K562 (cell line): ENCODE measurements around the gene EYA2. TPM values are rescaled to one million over a fixed set of nuclear protein-coding genes. Genes with fewer than 3 reads are reported as not detected.
A peak's percentile ranks its signal among the peaks of the same experiment; 100 is the strongest.

Experiments
- ATAC-seq: fragments of 200-7000 bp; cut with Tn5 transposase; 3 replicates; pipeline ENCODE4 v1.9.1; 2020; ENCODE audit warnings: moderate library complexity
- BruUV-seq: library from RNA; stranded (reverse); fragments of 400-500 nt; replicated peaks from 2 replicates; lab custom pipeline; 2021; lab: Mats Ljungman, UMichigan
- CTCF ChIA-PET: fragments of 300-600 bp; formaldehyde crosslinking; extraction: SDS; loops from one replicate; lab custom pipeline; 2021; ENCODE audit warnings: low intra/inter-chr PET ratio; lab: Yijun Ruan, JAX
- POLR2A ChIA-PET: fragments of 300-600, 350-650 bp; sonication (Branson Sonifier 250); formaldehyde crosslinking; extraction: SDS; loops from one replicate; lab custom pipeline; 2021; ENCODE audit warnings: antibody characterized with exemption, inconsistent platforms; lab: Yijun Ruan, JAX
- DNase-seq, 4 experiments: peaks; one replicate each; pipeline versions ENCODE4 v3.0.0 to v3.0.0-alpha.2; 2011 to 2018; ENCODE audit warnings: low spot score in 3 of 4, mixed read lengths in 3 of 4; ENCODE audit errors: extremely low read depth in 1 of 4
- FAIRE-seq: peaks from 2 replicates; lab custom pipeline; 2011; peaks lifted over from hg19 to GRCh38; lab: Jason Lieb, UNC
- H2AFZ ChIP-seq: 2 replicates; pipeline ENCODE4 v1.6.0; 2011; ENCODE audit warnings: low read depth, low read length, control low read depth, inconsistent platforms
- H3K27ac ChIP-seq: fragments of 200-600 bp; 3 replicates; pipeline ENCODE4 v1.8.0; 2011; ENCODE audit warnings: low read depth, mild to moderate bottlenecking, control low read depth, inconsistent platforms, low read length, moderate library complexity, mixed read lengths; ENCODE audit errors: extremely low read depth
- H3K27me3 ChIP-seq, 2 experiments: fragments of 300-600 bp in 1 of 2; 2 replicates in 1 of 2; 3 replicates in 1 of 2; pipeline versions ENCODE4 v1.6.0 to v1.8.0; 2011; ENCODE audit warnings: inconsistent platforms in 2 of 2, low read length in 2 of 2, mild to moderate bottlenecking in 1 of 2, mixed read lengths in 1 of 2, moderate library complexity in 1 of 2; ENCODE audit not compliant: control insufficient read depth in 2 of 2, insufficient read depth in 2 of 2
- H3K36me3 ChIP-seq: fragments of 300-600 bp; 3 replicates; pipeline ENCODE4 v1.8.0; 2011; ENCODE audit warnings: mild to moderate bottlenecking, low read length, inconsistent platforms; ENCODE audit not compliant: control insufficient read depth, insufficient read depth
- H3K4me1 ChIP-seq, 2 experiments: fragments of 200-600 bp in 1 of 2; replicated peaks in 1 of 2; 2 replicates in 1 of 2; 3 replicates in 1 of 2; pipeline versions ENCODE4 v1.5.1 to v1.8.0; 2011; ENCODE audit warnings: inconsistent platforms in 2 of 2, low read length in 2 of 2, mild to moderate bottlenecking in 1 of 2, mixed read lengths in 1 of 2, moderate library complexity in 1 of 2; ENCODE audit not compliant: control insufficient read depth in 2 of 2, insufficient read depth in 2 of 2
- H3K4me2 ChIP-seq: 2 replicates; pipeline ENCODE4 v1.6.1; 2011; ENCODE audit warnings: low read length, control low read depth, inconsistent platforms, mixed read lengths; ENCODE audit not compliant: insufficient read depth
- H3K4me3 ChIP-seq: fragments of 200-600 bp; sonication (generic), shearing (Covaris generic); 2 replicates; pipeline ENCODE4 v1.5.1; 2016; ENCODE audit warnings: control low read depth, inconsistent platforms
- H3K79me2 ChIP-seq: fragments of 200-600 bp; 3 replicates; pipeline ENCODE4 v1.8.0; 2011; ENCODE audit warnings: low read length, inconsistent platforms; ENCODE audit not compliant: control insufficient read depth, insufficient read depth
- H3K9ac ChIP-seq, 2 experiments: 2 replicates each; pipeline versions ENCODE4 v1.6.0 to v1.6.1; 2011; ENCODE audit warnings: low read depth in 2 of 2, low read length in 2 of 2, control low read depth in 1 of 2, inconsistent platforms in 1 of 2, mild to moderate bottlenecking in 1 of 2, mixed read lengths in 1 of 2; ENCODE audit not compliant: insufficient read depth in 1 of 2
- H3K9me1 ChIP-seq: one replicate; pipeline ENCODE4 v1.6.0; 2011; ENCODE audit warnings: inconsistent platforms, mild to moderate bottlenecking, low read length, moderate library complexity; ENCODE audit not compliant: control insufficient read depth, insufficient read depth
- H3K9me3 ChIP-seq: replicated peaks from 2 replicates; pipeline ENCODE4 v1.5.1; 2011; ENCODE audit warnings: low read depth, low read length, inconsistent platforms; ENCODE audit not compliant: control insufficient read depth, insufficient read depth
- H4K20me1 ChIP-seq: replicated peaks from 2 replicates; pipeline ENCODE4 v1.6.1; 2011; ENCODE audit warnings: low read length, inconsistent platforms, mixed read lengths; ENCODE audit not compliant: control insufficient read depth, insufficient read depth
- DACH1 ChIP-seq: fragments of 450-650 bp; IDR thresholded peaks from 2 replicates; pipeline ENCODE4 v1.6.1; 2018; ENCODE audit not compliant: partially characterized antibody
- ERF ChIP-seq: fragments of 450-650 bp; formaldehyde crosslinking; IDR thresholded peaks from 2 replicates; pipeline ENCODE4 v1.4.0; 2020; ENCODE audit warnings: mild to moderate bottlenecking, mixed read lengths
- EWSR1 ChIP-seq: fragments of 450-650 bp; IDR thresholded peaks from 2 replicates; pipeline ENCODE4 v1.6.1; 2018; ENCODE audit warnings: borderline replicate concordance, mild to moderate bottlenecking, low read depth, moderate library complexity; ENCODE audit not compliant: partially characterized antibody
- HDGF ChIP-seq: fragments of 450-650 bp; IDR thresholded peaks from 2 replicates; pipeline ENCODE4 v1.6.1; 2016
- TFE3 ChIP-seq: fragments of 450-650 bp; formaldehyde crosslinking; IDR thresholded peaks from 2 replicates; pipeline ENCODE4 v1.4.0; 2020; ENCODE audit warnings: mild to moderate bottlenecking, mixed read lengths
- XRCC3 ChIP-seq: fragments of 450-650 bp; IDR thresholded peaks from 2 replicates; pipeline ENCODE4 v1.6.1; 2017; ENCODE audit warnings: mild to moderate bottlenecking, moderate library complexity
- ZKSCAN3 ChIP-seq: fragments of 250-450 bp; sonication (Bioruptor Pico); IDR thresholded peaks from 2 replicates; pipeline ENCODE4 v1.4.0; 2020
- WGBS: fragments of 100-300 bp; shearing (Covaris generic); methylation state at CpG from one replicate; pipeline ENCODE4 v1.1.6; 2016; ENCODE audit warnings: low coverage, mixed read lengths; ENCODE audit not compliant: insufficient coverage; ENCODE audit errors: missing lambda C conversion rate; 5-methylcytosine and 5-hydroxymethylcytosine counted together
- in situ Hi-C: fragments of 300-500 bp; cut with MboI; formaldehyde crosslinking; loops from 4 replicates; pipeline ENCODE4 v1.15.0; 2018; ENCODE audit warnings: inconsistent platforms, mixed read lengths
- intact Hi-C: fragments of 100-400 bp; cut with micrococcal nuclease; formaldehyde crosslinking; loops from 2 replicates; pipeline ENCODE4 v1.14.2; 2022
- polyA plus RNA-seq, 8 experiments: library from polyadenylated mRNA; depleted of rRNA in 4 of 8; stranded (reverse) in 5 of 8; unstranded in 3 of 8; fragments of >200 nt; fragmentation: Nextera tagmentation in 2 of 8; fragmentation: Illumina TruSeq in 1 of 8; extraction: Ambion mirVana in 2 of 8; extraction: Trizol in 1 of 8; gene quantifications; 2 replicates each; pipeline versions ENCODE4 v1.2.1 to v1.2.3, GENCODE V29; 2011 to 2014; ENCODE audit warnings: inconsistent platforms in 1 of 8, missing spikeins in 1 of 8
- total RNA-seq, 7 experiments: library from RNA; depleted of rRNA in 6 of 7; stranded (reverse); fragments of >200 nt in 6 of 7; fragmentation: Illumina TruSeq in 2 of 7; extraction: Trizol in 2 of 7; gene quantifications; 2 replicates each; pipeline versions ENCODE4 v1.2.1 to v1.2.3, GENCODE V29; 2011 to 2021; ENCODE audit warnings: low replicate concordance in 1 of 7
- TF ChIP-seq, protein P1 (sequence below): fragments of 250-450 bp; sonication (Bioruptor Pico); IDR thresholded peaks from 2 replicates; pipeline ENCODE4 v1.4.0; 2020; ENCODE audit warnings: mild to moderate bottlenecking, moderate library complexity, borderline replicate concordance
- TF ChIP-seq, protein P2 (sequence below): fragments of 250-450 bp; sonication (Bioruptor Pico); IDR thresholded peaks from 2 replicates; pipeline ENCODE4 v1.5.0; 2021; ENCODE audit warnings: mild to moderate bottlenecking, moderate library complexity
- TF ChIP-seq, protein P3 (sequence below), 3 experiments: fragments of 200-800 bp in 1 of 3; fragments of 250-450 bp in 1 of 3; fragments of 450-650 bp in 1 of 3; sonication (Bioruptor Pico) in 1 of 3; sonication (Bioruptor generic) in 1 of 3; formaldehyde crosslinking in 1 of 3; IDR thresholded peaks; 2 replicates each; pipeline versions ENCODE4 v1.6.1 to v1.8.0; 2016 to 2022; ENCODE audit warnings: mild to moderate bottlenecking in 2 of 3, missing genetic modification characterization in 2 of 3, missing compliant biosample characterization in 1 of 3, moderate library complexity in 1 of 3

EYA2 gene
- total and polyA plus RNA-seq, 9 of the 15 experiments (the other 6 are each of a cell fraction or from before 2014, with no cell fraction given), result 0.03 TPM; not detected in 8

DNA sequence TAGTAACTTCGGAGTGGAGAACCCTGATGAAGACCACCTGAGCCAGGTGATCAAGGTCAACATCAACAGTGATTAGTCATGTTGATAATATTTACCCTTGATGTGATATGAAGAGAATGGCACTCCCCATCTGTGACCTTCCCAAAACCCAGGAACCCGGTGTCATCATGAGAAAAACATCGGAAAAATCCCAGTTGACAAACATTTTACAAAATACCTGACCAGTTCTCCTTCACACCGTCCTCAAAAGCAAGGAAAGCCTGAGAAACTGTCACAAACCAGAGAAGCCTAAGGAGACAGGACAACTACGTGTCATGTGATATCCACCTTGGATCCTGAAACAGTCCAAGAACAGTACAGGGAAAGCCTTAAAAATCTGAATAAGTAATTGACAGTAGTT is 264.5 kb downstream of the EYA2 start:
- Histone ChIP-seq H3K27ac (no peak overlapping the region), H2AFZ (no peak overlapping the region), H3K4me1 (no peaks in the 10 kb centered on the region; a peak in 1 of 5 replicates), H3K9ac (no peak overlapping the region), H3K9me3 (no peaks in the 10 kb centered on the region), H3K27me3 (peaks cover 33 to 51% of the 10 kb centered on the region in 2 experiments), H3K4me2 (no peak overlapping the region), H3K79me2 (no peaks in the 10 kb centered on the region), H3K4me3 (no peak overlapping the region), H3K9me1 (no peaks in the 10 kb centered on the region), H4K20me1 (0 out of 2 replicates have a peak, but pooled peaks cover 4% of the 10 kb centered on the region), H3K36me3 (no peaks in the 10 kb centered on the region)
- ChIA-PET POLR2A (no interaction called here), CTCF (no interaction called here)
- FAIRE-seq, result no peak
- 0% methylated on average over 5 of the region's 5 CpGs for WGBS
- in situ Hi-C loops, result loop anchor here (10.0 kb wide), 1 partner anchor 404 kb away; no protein-coding TSS in a partner anchor
- ATAC-seq, result no peak
- DNase-seq, result no peak
- TF ChIP-seq, protein P1, sequence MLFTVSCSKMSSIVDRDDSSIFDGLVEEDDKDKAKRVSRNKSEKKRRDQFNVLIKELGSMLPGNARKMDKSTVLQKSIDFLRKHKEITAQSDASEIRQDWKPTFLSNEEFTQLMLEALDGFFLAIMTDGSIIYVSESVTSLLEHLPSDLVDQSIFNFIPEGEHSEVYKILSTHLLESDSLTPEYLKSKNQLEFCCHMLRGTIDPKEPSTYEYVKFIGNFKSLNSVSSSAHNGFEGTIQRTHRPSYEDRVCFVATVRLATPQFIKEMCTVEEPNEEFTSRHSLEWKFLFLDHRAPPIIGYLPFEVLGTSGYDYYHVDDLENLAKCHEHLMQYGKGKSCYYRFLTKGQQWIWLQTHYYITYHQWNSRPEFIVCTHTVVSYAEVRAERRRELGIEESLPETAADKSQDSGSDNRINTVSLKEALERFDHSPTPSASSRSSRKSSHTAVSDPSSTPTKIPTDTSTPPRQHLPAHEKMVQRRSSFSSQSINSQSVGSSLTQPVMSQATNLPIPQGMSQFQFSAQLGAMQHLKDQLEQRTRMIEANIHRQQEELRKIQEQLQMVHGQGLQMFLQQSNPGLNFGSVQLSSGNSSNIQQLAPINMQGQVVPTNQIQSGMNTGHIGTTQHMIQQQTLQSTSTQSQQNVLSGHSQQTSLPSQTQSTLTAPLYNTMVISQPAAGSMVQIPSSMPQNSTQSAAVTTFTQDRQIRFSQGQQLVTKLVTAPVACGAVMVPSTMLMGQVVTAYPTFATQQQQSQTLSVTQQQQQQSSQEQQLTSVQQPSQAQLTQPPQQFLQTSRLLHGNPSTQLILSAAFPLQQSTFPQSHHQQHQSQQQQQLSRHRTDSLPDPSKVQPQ (CRISPR knock-in tag), result no peak
- TF ChIP-seq EWSR1 (peak; percentile 20), ERF (CRISPR knock-in tag) (no peak), HDGF (no peak), DACH1 (no peak), TFE3 (CRISPR knock-in tag) (peak; percentile 45), ZKSCAN3 (no peak), XRCC3 (no peak)
- TF ChIP-seq, protein P2, sequence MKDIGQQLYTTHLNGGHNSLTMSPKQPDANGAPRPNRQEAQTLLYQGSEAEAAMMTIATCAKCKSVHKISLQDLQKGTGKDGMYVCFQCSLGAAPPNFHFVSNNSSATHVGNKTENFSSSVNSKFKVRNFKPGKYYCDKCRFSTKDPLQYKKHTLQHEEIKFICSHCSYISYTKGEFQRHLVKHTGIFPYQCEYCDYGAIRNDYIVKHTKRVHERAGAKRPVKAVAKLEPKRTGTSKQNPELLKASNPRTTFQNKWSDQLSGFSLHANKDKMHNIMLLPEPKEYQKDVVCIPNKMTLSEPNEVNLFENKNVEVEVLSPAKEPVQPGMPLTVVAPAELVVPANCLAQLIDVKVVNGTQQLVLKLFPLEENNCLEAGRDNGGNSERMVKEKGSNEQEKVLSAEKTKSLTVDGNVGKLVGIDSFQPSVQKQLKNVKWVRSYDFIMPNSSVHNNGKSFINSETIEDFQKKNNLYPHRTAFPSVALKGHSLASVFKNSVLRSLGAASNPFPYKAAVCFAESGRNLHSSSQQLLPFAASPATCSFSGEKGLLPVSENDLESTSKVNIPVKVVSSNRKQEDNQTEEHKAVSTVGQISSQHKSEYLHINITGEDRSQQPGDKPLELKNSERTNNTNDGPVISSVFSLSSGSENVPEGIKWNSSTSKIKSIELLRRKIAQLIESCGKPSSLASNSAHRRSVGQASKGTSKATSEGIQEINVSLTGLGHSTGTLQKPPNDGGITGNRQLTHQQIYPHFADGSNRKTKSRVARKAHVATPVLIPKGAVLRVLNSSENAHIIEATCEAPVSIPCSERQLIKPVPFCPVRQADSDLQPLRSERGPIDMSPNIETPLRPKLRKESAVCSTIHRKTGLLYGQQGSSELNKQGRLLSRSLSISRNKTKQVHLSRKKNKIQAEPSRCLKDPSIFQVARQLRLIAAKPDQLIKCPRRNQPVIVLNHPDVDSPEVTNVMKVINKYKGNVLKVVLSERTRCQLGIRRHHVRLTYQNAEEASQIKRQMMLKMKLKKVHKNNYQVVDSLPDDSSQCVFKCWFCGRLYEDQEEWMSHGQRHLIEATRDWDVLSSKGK (CRISPR knock-in tag), result no peak
- TF ChIP-seq, protein P3, sequence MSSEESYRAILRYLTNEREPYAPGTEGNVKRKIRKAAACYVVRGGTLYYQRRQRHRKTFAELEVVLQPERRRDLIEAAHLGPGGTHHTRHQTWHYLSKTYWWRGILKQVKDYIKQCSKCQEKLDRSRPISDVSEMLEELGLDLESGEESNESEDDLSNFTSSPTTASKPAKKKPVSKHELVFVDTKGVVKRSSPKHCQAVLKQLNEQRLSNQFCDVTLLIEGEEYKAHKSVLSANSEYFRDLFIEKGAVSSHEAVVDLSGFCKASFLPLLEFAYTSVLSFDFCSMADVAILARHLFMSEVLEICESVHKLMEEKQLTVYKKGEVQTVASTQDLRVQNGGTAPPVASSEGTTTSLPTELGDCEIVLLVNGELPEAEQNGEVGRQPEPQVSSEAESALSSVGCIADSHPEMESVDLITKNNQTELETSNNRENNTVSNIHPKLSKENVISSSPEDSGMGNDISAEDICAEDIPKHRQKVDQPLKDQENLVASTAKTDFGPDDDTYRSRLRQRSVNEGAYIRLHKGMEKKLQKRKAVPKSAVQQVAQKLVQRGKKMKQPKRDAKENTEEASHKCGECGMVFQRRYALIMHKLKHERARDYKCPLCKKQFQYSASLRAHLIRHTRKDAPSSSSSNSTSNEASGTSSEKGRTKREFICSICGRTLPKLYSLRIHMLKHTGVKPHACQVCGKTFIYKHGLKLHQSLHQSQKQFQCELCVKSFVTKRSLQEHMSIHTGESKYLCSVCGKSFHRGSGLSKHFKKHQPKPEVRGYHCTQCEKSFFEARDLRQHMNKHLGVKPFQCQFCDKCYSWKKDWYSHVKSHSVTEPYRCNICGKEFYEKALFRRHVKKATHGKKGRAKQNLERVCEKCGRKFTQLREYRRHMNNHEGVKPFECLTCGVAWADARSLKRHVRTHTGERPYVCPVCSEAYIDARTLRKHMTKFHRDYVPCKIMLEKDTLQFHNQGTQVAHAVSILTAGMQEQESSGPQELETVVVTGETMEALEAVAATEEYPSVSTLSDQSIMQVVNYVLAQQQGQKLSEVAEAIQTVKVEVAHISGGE (CRISPR knock-in tag; IDR thresholded peaks at IDR 0.05), result peak in 1 of 3 experiments; percentile 88; a peak in 2 of 6 replicates
- intact Hi-C loops, result no loop called here
- BruUV-seq, result no TSS peak
